ENCODE results near the gene TES.
"Not testable (repeated sequence)": the region's sequence is repeated elsewhere in the genome, so short reads cannot be mapped to it uniquely, and the experiment has no call there.

TES gene

DNA sequence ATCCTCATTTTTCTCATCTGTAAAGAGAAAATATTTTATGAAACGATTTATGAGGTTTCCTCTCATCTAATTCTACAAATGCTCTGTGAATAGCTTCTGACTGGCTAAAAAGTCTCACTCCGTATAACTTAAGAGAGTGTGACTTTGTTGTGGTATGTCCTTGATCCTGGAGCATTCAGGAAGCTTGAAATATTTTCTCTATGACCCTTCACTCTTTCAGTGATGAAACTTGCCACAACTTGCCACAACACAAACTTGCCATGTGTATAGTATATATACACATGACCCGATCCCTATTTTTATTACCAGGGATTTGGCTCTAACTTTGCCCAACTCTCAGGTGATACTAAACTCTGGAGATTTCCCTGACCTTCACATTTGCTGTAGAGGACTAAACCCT is 74.1 kb downstream of the TES start:
- no peak for DNase-seq (ENCODE audit: low read depth in 2 of 2)

DNA sequence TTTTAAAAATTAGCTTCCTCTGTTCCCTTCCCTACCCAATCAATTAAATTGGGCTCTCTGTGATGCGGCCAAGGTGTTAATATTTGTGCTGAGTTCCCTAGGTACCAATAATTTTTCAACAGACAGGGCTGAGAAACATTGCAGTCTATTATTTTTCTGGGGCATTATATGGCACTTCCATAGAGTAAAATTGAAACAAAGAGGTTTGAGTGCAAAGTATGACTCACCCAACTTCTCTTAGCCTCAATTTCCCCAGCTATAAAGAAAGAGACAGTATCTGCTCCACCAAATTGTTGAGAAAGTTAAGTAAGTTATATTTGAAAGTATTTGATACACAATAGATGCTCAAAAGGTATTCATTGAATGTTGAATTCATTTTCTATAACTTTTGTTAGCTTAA is 74.9 kb downstream of the TES start:
- no peak for DNase-seq (ENCODE audit: low read depth in 2 of 2)

DNA sequence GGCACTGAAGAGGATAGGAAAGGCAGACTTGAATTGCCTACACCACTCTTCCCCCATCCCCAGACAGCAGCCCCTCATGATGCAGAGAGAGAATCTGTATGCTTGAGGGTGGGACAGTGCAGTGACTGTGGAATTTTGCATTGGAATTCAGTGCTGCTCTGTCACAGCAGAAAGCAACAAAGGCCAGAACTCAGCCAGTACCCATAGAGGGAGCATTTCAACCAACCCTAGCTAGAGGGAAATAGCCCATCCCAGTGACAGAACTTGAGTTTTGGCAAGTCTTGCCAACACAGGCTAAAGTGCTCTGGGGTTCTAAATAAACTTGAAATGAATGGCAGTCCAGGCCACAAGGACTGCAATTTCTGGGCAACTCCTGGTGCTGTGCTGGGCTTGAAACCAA is 80.4 kb downstream of the TES start:
- no peak for DNase-seq (ENCODE audit: low read depth in 2 of 2)

DNA sequence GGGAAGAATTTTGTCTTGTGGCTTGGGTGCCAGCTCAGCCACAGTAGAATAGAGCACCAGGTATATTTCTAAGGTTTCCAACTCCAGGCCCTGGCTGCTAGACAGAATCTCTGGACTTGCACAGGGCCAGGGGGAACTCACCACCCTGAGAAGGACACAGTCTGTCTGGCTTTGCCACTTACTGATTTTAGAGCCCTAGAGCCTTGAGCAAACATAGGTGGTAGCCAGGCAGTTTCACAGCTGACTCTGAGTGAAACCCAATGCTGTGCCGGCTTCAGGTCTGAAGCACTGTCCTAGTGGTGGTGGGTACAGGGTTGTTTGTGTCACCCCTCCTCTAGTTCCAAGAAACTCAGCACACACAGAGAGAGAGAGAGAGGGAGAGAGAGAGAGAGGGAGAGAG is 81.6 kb downstream of the TES start:
- no peak for DNase-seq (ENCODE audit: low read depth in 2 of 2)

DNA sequence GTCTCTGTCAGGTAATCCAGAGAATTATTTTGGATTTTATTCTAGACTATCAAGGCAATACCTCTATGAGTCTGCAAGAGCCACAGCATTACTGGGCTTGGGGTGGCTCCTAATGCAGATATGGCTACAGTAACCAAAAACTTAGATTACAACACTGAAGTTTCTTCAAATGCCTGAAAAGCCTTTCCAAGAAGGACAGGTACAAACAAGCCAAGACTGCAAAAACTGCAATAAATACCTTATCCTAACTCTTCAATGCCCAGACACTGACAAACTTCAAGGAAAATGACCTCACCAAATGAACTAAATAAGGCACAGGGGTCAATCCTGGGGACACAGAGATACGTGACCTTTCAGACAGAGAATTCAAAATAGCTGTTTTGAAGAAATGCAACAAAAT is 82.0 kb downstream of the TES start:
- DNase-seq (ENCODE audit: low read depth in 2 of 2), result no peak

DNA sequence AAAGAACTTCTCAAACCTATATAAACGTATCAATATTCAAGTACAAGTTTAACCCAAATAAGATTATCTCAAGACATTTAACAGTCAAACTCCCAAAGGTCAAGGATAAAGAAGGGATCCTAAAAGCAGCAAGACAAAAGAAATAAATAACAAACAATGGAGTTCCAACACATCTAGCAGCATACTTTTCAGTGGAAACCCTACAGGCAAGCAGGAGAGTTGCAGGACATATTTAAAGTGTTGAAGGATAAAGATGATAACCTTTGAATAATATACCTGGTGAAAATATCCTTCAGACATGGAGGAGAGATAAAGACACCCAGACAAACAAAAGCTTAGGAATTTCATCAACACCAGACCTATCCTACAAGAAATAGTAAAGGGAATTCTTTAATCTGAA is 82.8 kb downstream of the TES start:
- no peak for DNase-seq (ENCODE audit: low read depth in 2 of 2)

DNA sequence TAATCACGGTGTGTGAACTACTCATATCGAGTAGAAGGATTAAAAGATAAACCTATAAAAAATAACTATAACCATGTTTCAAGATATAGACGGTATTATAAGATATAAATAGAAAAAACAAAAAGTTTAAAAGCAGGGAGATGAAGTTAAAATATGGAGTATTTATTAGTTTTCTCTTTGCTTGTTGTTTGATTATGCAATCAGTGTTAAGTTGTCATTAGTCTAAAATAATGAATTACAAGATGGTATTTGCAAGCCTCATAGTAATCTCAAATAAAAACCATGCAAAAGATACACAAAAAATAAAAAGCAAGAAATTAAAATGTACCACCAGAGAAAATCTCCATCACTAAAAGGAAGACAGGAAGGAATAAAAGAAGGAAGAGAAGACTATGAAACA is 83.3 kb downstream of the TES start:
- no peak for DNase-seq (ENCODE audit: low read depth in 2 of 2)

DNA sequence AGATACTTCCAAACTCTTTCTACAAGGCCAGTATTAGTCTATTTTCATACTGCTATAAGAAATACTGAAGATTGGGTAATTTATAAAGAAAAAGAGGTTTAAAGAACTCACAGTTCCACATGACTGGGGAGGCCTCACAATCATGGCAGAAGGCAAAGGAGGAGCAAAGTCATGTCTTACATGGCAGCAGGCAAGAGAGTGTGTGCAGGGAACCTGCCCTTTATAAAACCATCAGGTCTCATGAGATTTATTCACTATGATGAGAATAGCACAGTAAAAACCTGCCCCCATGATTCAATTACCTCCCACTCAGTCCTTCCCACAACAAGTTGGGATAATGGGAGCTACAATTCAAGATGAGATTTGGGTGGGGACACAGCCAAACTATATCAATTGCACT is 85.6 kb downstream of the TES start:
- not testable (repeated sequence) for DNase-seq (ENCODE audit: low read depth in 2 of 2)

DNA sequence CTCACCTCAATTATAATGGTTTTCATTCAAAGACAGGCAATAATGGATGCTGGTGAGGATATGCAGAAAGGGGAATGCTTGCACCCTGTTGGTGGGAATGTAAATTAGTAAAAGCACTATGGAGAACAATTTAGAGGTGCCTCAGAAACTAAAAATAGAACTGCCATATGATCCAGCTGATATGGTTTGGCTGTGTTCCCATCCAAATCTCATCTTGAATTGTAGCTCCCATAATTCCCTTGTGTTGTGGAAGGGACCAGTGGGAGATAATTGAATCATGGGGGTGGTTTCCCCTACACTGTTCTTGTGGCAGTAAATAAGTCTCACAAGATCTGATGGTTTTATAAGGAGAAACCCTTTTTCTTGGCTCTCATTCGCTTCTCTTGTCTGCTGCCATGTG is 87.7 kb downstream of the TES start:
- DNase-seq (ENCODE audit: low read depth in 2 of 2), result no peak

DNA sequence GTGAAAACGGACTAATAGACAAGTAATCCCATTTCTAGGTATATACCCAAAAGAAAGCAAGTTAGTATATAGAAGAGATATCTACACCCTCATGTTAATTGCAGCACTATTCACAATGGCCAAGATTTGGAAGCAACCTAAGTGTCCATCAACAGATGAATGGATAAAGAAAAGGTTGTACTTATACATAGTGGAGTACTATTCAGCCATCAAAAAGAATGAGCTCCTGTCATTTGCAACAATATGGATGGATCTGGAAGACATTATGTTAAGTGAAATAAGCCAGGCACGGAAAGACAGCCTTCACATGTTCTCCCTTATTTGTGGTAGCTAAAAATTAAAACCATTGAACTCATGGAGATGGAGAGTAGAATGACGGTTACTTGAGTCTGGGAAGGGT is 88.2 kb downstream of the TES start:
- no peak for DNase-seq (ENCODE audit: low read depth in 2 of 2)

DNA sequence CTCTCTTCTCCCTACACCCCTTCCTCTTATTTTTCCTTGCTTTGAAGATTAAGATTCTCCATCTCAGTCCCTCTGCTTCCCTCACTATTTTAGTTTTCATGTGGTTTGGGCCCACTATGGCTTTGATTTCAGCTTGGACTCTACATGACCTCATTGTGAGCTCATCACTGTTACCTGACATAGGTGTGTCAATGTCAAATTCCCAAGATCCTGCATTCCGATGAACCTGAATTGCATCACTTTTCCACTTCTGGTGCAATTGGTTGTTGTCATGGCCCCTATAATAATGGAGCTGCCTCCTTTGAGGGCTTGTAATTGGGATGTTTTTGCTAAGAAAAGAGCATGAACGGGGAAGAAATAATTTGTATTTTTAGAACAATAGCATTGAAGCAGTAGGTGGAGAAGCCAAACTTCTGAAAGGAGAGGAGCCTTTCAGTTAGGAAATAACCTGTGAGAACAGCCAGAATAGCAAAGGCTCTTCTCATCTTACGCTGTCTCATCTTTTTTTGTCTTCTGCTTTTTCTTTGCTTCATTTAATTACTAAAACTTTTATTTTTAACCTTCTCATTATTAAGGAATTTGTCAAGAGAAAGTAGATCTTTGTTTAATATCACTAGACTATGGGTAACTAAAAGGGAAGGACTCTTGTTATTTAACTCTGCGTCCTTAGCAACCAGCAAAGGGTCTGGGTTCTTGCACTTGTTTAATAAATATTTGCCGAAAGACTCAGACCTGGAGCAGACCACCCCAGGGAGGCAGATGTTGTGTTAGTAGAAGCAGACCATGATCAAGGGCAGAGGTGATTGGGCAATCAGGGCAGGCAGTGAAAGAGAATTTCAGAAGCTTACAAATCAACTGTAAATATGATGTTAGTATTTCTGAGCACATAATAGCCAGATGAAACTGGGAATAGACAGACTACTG is 95.4 kb downstream of the TES start:
- DNase-seq (ENCODE audit: low read depth in 2 of 2), result no peak

DNA sequence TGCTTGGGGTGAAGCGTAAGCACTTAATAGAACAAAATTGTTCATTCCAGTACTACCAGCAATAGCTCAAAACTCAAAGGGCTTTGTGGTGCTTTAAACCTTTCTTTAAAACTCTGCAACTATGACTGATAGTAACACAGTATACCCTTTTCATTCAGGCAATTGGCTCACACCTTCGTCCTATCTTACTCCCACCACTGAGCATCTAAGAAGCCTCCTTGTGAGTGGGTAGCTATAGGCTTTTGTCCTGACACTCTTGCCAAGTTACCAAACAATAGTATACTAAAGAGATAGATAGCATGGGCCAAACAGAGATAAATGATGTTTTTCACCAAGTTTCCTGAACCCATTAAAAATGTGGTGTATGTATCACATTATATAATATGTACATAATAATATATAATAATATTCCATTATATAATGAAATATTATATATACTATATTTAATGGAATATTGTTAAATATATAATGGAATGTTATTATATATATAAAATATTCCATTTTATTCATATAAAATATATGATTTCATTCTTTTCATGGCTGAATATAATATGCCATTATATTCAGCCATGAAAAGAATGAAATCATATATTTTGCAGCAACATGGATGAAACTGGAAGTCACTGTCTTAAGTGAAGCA is 96.2 kb downstream of the TES start:
- no peak for DNase-seq (ENCODE audit: low read depth in 2 of 2)

DNA sequence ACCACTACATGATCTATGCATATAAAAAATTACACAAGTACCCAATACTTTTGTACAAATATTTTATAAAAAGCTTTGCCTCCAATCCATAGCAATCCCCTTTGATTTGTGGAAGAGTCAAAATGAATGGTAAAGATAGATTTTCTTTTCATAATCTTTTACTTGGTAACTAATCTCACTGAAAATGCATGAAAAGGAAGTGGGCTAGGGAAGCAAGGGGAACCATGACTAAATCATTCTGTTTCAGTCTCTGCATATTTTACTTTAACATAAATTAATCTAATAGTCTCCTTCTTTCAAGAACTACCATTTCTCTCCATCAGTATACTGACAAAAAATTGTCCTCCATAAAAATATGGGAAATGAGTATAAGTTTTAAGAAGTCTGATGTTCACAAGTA is 96.9 kb downstream of the TES start:
- no peak for DNase-seq (ENCODE audit: low read depth in 2 of 2)

Data from stimulated activated CD4-positive, alpha-beta T cell treated with anti-CD3 and anti-CD28 coated beads, Interleukin-1b, Interleukin-23, amount 100 ng/mL, for 1 hour (primary cell).